Panc1 (cell line): Measurements from ENCODE around the gene PPP1R13L. TPM values are rescaled to one million over a fixed set of nuclear protein-coding genes. Genes with fewer than 3 reads are reported as not detected.

ENCODE experiments used
- ATAC-seq: fragments of 200-7000 bp; cut with Tn5 transposase; 2 replicates; pipeline ENCODE4 v1.9.1; 2020; ENCODE audit warnings: mild to moderate bottlenecking, moderate library complexity
- BruUV-seq: library from RNA; stranded (reverse); fragments of 400-500 nt; replicated peaks from 2 replicates; lab custom pipeline; 2021; lab: Mats Ljungman, UMichigan
- CTCF ChIA-PET: fragments of 300-600 bp; sonication (Branson Sonifier 250); formaldehyde crosslinking; loops from one replicate; lab custom pipeline; 2022; ENCODE audit warnings: antibody characterized with exemption; lab: Charles Lee
- POLR2A ChIA-PET: fragments of 300-600 bp; sonication (Branson Sonifier 250); formaldehyde crosslinking; loops from one replicate; lab custom pipeline; 2022; ENCODE audit warnings: antibody characterized with exemption; lab: Charles Lee
- DNase-seq: peaks from one replicate; pipeline ENCODE4 v3.0.0-alpha.2; 2010; ENCODE audit warnings: low read depth, low spot score
- H3K27ac ChIP-seq: 2 replicates; pipeline ENCODE4 v1.5.1; 2011; ENCODE audit warnings: mild to moderate bottlenecking, low read length, inconsistent platforms
- H3K27me3 ChIP-seq: fragments of 200-500 bp; sonication (Bioruptor generic); 2 replicates; pipeline ENCODE4 v1.6.0; 2014; ENCODE audit warnings: low read length, inconsistent platforms; ENCODE audit not compliant: control insufficient read depth, insufficient read depth
- H3K36me3 ChIP-seq: fragments of 200-500 bp; sonication (Bioruptor generic); 2 replicates; pipeline ENCODE4 v1.5.1; 2014; ENCODE audit warnings: inconsistent platforms, mild to moderate bottlenecking, low read length, moderate library complexity; ENCODE audit not compliant: control insufficient read depth, insufficient read depth
- H3K4me1 ChIP-seq: 2 replicates; pipeline ENCODE4 v1.5.1; 2011; ENCODE audit warnings: inconsistent platforms, mild to moderate bottlenecking, low read length, moderate library complexity; ENCODE audit not compliant: control insufficient read depth, insufficient read depth
- H3K4me3 ChIP-seq, 2 experiments: 2 replicates each; pipeline ENCODE4 v1.5.1; 2011 to 2012; ENCODE audit warnings: low read depth in 2 of 2, low read length in 2 of 2, mild to moderate bottlenecking in 2 of 2, inconsistent platforms in 1 of 2, moderate library complexity in 1 of 2
- H3K9me3 ChIP-seq: fragments of 200-500 bp; sonication (Bioruptor generic); 2 replicates; pipeline ENCODE4 v1.5.1; 2014; ENCODE audit warnings: low read depth, mild to moderate bottlenecking, inconsistent platforms, low read length, moderate library complexity; ENCODE audit not compliant: control insufficient read depth, insufficient read depth
- POLR2AphosphoS5 ChIP-seq: IDR thresholded peaks from 2 replicates; pipeline ENCODE4 v1.6.1; 2012; ENCODE audit warnings: mild to moderate bottlenecking, low read depth, low read length, moderate library complexity
- SIN3A ChIP-seq: IDR thresholded peaks from 2 replicates; pipeline ENCODE4 v1.6.1; 2012; ENCODE audit warnings: low read depth, mild to moderate bottlenecking, low read length, moderate library complexity, borderline replicate concordance; ENCODE audit not compliant: insufficient read depth
- TCF7L2 ChIP-seq: IDR thresholded peaks from 2 replicates; pipeline ENCODE4 v1.6.1; 2011; ENCODE audit warnings: mild to moderate bottlenecking, low read depth, low read length, inconsistent platforms
- in situ Hi-C: cut with HindIII; loops from 2 replicates; pipeline ENCODE4 v1.10.0; 2016; ENCODE audit warnings: low sequenced_read_pairs, low pct_unique_long_range_greater_than_20kb
- intact Hi-C: fragments of 100-400 bp; cut with micrococcal nuclease; formaldehyde crosslinking; loops from one replicate; pipeline ENCODE4 v1.10.0; 2022; ENCODE audit not compliant: unreplicated experiment
- total RNA-seq: library from RNA; stranded (reverse); gene quantifications from one replicate; pipeline ENCODE4 v1.2.1, GENCODE V29; 2021; ENCODE audit not compliant: unreplicated experiment
- TF ChIP-seq, protein P1 (sequence below), 2 experiments: IDR thresholded peaks; 2 replicates each; pipeline ENCODE4 v1.6.1; 2011 to 2012; ENCODE audit warnings: low read depth in 2 of 2, control low read depth in 1 of 2, low read length in 1 of 2, mild to moderate bottlenecking in 1 of 2, moderate library complexity in 1 of 2; ENCODE audit not compliant: insufficient read depth in 1 of 2
- TF ChIP-seq, protein P2 (sequence below): fragments of 450-650 bp; IDR thresholded peaks from 2 replicates; pipeline ENCODE4 v1.5.1; 2017; ENCODE audit warnings: mild to moderate bottlenecking

Gene PPP1R13L
- total RNA-seq, 1 experiment from 2014 or later, result 39.1 TPM

DNA sequence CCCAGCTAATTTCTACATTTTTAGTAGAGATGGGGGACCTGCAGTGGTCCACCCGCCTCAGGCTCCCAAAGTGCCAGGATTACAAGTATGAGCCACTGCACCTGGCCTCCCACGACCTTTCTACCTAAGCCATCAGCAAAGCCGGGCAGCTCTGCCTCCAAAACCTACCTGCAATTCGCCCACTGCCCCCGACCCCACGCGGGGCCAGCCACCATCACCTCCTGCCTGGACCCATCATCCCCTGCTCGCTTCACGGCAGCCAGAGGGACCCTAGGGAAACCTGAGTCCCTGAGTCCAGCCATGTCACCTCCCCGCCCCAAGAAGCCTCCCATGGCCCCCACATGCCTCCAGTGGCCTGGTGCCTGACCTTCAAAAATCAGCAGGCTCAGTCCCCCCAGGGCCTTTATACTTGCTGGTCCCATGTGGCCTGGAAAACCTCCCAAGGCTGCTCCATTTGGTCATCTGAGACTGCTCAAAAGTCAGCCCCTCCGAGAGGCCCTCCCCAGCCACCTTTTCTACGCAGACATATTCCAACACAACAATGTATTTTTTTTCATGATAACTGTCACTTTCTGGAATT is 46.6 kb downstream of the PPP1R13L start:
- DNase-seq (no peak), ATAC-seq (no peak)
- ChIA-PET CTCF (no interaction called here), POLR2A (no interaction called here)
- Histone ChIP-seq H3K9me3 (no peaks in the 10 kb centered on the region), H3K27ac (no peak overlapping the region), H3K36me3 (no peaks in the 10 kb centered on the region; the same call in 1 of the 2 replicates), H3K4me1 (no peaks in the 10 kb centered on the region), H3K4me3 (no peak overlapping the region), H3K27me3 (no peaks in the 10 kb centered on the region)
- BruUV-seq, result no TSS peak
- intact Hi-C loops (no loop called here), in situ Hi-C loops (no loop called here)
- TF ChIP-seq SIN3A, result no peak
- TF ChIP-seq POLR2AphosphoS5, result no peak
- no peak for TF ChIP-seq TCF7L2
- TF ChIP-seq, protein P1, sequence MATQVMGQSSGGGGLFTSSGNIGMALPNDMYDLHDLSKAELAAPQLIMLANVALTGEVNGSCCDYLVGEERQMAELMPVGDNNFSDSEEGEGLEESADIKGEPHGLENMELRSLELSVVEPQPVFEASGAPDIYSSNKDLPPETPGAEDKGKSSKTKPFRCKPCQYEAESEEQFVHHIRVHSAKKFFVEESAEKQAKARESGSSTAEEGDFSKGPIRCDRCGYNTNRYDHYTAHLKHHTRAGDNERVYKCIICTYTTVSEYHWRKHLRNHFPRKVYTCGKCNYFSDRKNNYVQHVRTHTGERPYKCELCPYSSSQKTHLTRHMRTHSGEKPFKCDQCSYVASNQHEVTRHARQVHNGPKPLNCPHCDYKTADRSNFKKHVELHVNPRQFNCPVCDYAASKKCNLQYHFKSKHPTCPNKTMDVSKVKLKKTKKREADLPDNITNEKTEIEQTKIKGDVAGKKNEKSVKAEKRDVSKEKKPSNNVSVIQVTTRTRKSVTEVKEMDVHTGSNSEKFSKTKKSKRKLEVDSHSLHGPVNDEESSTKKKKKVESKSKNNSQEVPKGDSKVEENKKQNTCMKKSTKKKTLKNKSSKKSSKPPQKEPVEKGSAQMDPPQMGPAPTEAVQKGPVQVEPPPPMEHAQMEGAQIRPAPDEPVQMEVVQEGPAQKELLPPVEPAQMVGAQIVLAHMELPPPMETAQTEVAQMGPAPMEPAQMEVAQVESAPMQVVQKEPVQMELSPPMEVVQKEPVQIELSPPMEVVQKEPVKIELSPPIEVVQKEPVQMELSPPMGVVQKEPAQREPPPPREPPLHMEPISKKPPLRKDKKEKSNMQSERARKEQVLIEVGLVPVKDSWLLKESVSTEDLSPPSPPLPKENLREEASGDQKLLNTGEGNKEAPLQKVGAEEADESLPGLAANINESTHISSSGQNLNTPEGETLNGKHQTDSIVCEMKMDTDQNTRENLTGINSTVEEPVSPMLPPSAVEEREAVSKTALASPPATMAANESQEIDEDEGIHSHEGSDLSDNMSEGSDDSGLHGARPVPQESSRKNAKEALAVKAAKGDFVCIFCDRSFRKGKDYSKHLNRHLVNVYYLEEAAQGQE (IDR thresholded peaks at IDR 0.05; ENCODE audit: insufficient read depth in 1 of 2, low read depth in 2 of 2, low read length in 1 of 2), result no peak
- TF ChIP-seq, protein P2, sequence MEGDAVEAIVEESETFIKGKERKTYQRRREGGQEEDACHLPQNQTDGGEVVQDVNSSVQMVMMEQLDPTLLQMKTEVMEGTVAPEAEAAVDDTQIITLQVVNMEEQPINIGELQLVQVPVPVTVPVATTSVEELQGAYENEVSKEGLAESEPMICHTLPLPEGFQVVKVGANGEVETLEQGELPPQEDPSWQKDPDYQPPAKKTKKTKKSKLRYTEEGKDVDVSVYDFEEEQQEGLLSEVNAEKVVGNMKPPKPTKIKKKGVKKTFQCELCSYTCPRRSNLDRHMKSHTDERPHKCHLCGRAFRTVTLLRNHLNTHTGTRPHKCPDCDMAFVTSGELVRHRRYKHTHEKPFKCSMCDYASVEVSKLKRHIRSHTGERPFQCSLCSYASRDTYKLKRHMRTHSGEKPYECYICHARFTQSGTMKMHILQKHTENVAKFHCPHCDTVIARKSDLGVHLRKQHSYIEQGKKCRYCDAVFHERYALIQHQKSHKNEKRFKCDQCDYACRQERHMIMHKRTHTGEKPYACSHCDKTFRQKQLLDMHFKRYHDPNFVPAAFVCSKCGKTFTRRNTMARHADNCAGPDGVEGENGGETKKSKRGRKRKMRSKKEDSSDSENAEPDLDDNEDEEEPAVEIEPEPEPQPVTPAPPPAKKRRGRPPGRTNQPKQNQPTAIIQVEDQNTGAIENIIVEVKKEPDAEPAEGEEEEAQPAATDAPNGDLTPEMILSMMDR, result no peak

DNA sequence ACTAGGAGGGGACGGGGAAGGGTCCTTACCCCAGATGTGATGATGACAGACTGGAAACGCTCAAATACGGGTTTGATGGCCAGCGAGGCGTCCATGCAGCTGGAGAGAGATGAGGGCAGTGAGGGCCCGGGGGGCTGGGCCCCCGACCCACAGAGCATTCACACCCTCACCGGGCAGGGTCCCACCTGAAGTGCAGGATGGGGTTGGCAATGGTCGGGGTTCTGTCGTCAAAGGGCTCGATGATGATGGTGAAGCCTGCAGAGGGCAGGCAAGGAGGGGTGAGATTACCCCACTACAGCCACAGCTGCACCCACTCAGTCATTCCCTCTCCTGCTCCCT is 47.5 kb downstream of the PPP1R13L start:
- no peaks in the 10 kb centered on the region for H3K9me3 ChIP-seq
- ATAC-seq (no peak), DNase-seq (no peak)
- H3K27me3 ChIP-seq, result no peaks in the 10 kb centered on the region
- ChIA-PET POLR2A (interaction anchor here (0.6 kb wide), 1 partner anchor 16 kb away, joined by 5 read pairs; no protein-coding TSS in a partner anchor), CTCF (no interaction called here)
- no peaks in the 10 kb centered on the region; the same call in 1 of the 2 replicates for H3K36me3 ChIP-seq
- no peak overlapping the region for H3K4me3 ChIP-seq
- BruUV-seq, result no TSS peak
- intact Hi-C loops (no loop called here), in situ Hi-C loops (no loop called here)
- no peak overlapping the region for H3K27ac ChIP-seq
- H3K4me1 ChIP-seq, result no peaks in the 10 kb centered on the region
- TF ChIP-seq SIN3A (no peak), POLR2AphosphoS5 (no peak), TCF7L2 (no peak)
- TF ChIP-seq, protein P2, result no peak
- TF ChIP-seq, protein P1 (IDR thresholded peaks at IDR 0.05; ENCODE audit: insufficient read depth in 1 of 2, low read depth in 2 of 2, low read length in 1 of 2), result no peak
